Stomach (tissue), 4 donors: ENCODE measurements around the gene RAD51AP1.

ENCODE experiments used
- EP300 ChIP-seq: sonication (generic); formaldehyde crosslinking; IDR thresholded peaks from one replicate; pipeline ENCODE4 v1.6.1; 2017; ENCODE audit warnings: antibody characterized with exemption
- POLR2A ChIP-seq, 4 donors: fragments of 450-650 bp; IDR thresholded peaks; one replicate each; pipeline ENCODE4 v1.6.1; 2016; ENCODE audit warnings: antibody characterized with exemption in 4 of 4, control low read depth in 2 of 4, mild to moderate bottlenecking in 1 of 4, moderate library complexity in 1 of 4
- POLR2AphosphoS5 ChIP-seq, 3 donors: sonication (generic); formaldehyde crosslinking; IDR thresholded peaks; one replicate each; pipeline ENCODE4 v1.6.1; 2016; ENCODE audit warnings: antibody characterized with exemption in 3 of 3
- TF ChIP-seq, protein P1 (sequence below), 7 experiments: fragments of 450-650 bp in 4 of 7; fragments of 200-600 bp in 3 of 7; sonication (generic) in 3 of 7; IDR thresholded peaks; one replicate each; pipeline ENCODE4 v1.5.1; 2016 to 2019; ENCODE audit warnings: antibody characterized with exemption in 7 of 7, control low read depth in 2 of 7, mild to moderate bottlenecking in 1 of 7

DNA sequence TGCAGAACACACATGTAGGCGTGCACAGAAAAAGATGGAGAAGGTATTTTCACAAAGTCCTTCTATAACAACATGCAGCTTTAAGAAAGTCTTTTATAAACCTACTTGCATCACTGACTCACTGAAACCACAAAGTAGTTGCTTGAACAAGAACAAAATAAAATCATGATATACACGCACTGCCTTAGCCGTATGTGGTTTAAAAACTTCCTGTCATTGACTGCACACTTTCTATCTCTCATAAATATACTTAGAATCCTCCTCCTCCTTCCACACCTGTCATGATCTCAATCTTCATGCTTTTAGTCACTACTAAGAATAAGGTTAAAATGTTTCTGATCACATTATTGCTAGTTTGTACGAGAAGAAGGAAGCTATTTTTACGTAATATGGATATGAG lies 31.8 kb upstream of the RAD51AP1 start:
- TF ChIP-seq, protein P1, sequence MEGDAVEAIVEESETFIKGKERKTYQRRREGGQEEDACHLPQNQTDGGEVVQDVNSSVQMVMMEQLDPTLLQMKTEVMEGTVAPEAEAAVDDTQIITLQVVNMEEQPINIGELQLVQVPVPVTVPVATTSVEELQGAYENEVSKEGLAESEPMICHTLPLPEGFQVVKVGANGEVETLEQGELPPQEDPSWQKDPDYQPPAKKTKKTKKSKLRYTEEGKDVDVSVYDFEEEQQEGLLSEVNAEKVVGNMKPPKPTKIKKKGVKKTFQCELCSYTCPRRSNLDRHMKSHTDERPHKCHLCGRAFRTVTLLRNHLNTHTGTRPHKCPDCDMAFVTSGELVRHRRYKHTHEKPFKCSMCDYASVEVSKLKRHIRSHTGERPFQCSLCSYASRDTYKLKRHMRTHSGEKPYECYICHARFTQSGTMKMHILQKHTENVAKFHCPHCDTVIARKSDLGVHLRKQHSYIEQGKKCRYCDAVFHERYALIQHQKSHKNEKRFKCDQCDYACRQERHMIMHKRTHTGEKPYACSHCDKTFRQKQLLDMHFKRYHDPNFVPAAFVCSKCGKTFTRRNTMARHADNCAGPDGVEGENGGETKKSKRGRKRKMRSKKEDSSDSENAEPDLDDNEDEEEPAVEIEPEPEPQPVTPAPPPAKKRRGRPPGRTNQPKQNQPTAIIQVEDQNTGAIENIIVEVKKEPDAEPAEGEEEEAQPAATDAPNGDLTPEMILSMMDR (IDR thresholded peaks at IDR 0.05) = no peak
- TF ChIP-seq POLR2AphosphoS5 (IDR thresholded peaks at IDR 0.05) = no peak
- no peak for TF ChIP-seq POLR2A (IDR thresholded peaks at IDR 0.05)
- no peak for TF ChIP-seq EP300
